Measurements from ENCODE around the gene ASB6. TPM values are rescaled to one million over a fixed set of nuclear protein-coding genes. Genes with fewer than 3 reads are reported as not detected.

ASB6 gene
- total and polyA plus RNA-seq, 2 of the 13 experiments (the other 11 are each of a cell fraction or from before 2014, with no cell fraction given), result 8.2 to 8.4 TPM

DNA sequence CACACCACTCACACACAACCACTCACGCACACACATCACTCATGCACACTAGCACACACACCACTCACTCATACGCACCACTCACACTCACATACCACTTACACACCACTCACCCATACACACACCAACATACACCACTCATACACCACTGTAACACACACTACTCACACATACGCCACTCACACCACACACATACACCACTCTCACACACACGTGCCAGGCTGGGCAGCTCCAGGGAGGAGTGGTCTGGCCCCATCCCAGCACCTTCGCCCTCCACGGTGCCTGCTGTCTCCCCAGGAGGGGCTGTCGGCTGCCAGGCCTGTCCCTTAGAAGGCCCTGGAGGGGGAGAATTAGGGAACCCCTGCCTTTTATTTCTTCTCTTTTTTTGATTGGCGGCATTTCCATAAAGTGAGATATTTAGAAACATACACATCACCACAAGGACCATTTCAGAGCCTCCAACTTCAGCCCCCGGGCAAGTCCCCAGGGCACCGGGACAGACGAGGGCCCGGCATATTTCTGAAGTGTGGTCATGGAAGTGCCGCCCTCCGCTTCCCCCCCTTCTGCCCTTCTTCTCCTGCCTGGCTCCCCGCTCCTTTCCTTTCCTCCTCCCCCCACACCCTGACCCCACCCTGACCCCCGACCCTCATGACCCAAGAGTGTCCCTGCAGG lies 6.3 kb upstream of the ASB6 start:
- H3K4me2 ChIP-seq (ENCODE audit: low read depth, low read length), result no peak overlapping the region
- no peaks in the 10 kb centered on the region for H3K79me2 ChIP-seq (ENCODE audit: insufficient read depth, low read length)
- H3K4me1 ChIP-seq (ENCODE audit: insufficient read depth, low read length), result peaks cover 13% of the 10 kb centered on the region
- H3K9ac ChIP-seq (ENCODE audit: insufficient read depth, low read depth, low read length), result no peak overlapping the region
- H3K36me3 ChIP-seq (replicated peaks in 1 of 2; ENCODE audit: control insufficient read depth in 1 of 2, insufficient read depth in 2 of 2, low read length in 2 of 2), result no peaks in the 10 kb centered on the region
- CTCF ChIA-PET (ENCODE audit: low intra/inter-chr PET ratio, low total read pairs), result no interaction called here
- H2AFZ ChIP-seq (ENCODE audit: low read length), result no peak overlapping the region
- 29% methylated on average over 16 of the region's 16 CpGs for WGBS (ENCODE audit: low lambda C conversion rate)
- H4K20me1 ChIP-seq (ENCODE audit: insufficient read depth, low read length), result no peaks in the 10 kb centered on the region
- in situ Hi-C loops (cut with HindIII; ENCODE audit: extremely low pct_ligation_motif_present, low pct_unique_long_range_greater_than_20kb) (loop anchor here (10.0 kb wide), 1 partner anchor 137 kb away; no protein-coding TSS in a partner anchor), intact Hi-C loops (cut with micrococcal nuclease; ENCODE audit: unreplicated experiment) (no loop called here)
- TF ChIP-seq, protein P1, sequence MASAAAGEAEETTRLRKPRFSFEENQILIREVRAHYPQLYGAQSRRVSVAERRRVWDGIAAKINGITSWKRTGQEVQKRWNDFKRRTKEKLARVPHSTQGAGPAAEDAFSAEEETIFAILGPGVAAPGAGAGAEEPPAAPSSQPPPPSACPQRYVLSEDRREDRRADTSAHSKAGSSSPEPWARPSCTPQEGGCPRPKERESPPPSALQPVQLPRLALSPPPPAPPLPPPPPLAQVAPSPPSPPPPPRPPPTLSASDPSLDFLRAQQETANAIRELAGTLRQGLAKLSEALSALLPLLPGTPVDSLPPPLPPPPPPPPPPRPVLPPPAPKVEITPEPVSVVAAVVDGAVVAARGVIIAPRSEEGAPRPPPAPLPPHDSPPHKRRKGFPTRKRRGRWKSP (CRISPR knock-in tag; IDR thresholded peaks at IDR 0.05), result no peak
- FAIRE-seq (no peak), ATAC-seq (no peak; the same call in 2 of the 3 replicates), DNase-seq (ENCODE audit: low spot score) (no peak)
- H3K9me3 ChIP-seq (ENCODE audit: low read length), result no peaks in the 10 kb centered on the region
- BruUV-seq (replicated peaks), result no TSS peak
- H3K27ac ChIP-seq (ENCODE audit: extremely low read length, insufficient read depth, low read length), result no peak overlapping the region
- peaks cover 10 to 46% of the 10 kb centered on the region in 2 experiments for H3K27me3 ChIP-seq (ENCODE audit: control insufficient read depth in 1 of 2, insufficient read depth in 2 of 2, low read length in 2 of 2)
- no peak overlapping the region for H3K4me3 ChIP-seq (replicated peaks in 1 of 3; ENCODE audit: insufficient read depth in 1 of 3, low read depth in 2 of 3, low read length in 3 of 3)
- POLR2A ChIA-PET, result no interaction called here

DNA sequence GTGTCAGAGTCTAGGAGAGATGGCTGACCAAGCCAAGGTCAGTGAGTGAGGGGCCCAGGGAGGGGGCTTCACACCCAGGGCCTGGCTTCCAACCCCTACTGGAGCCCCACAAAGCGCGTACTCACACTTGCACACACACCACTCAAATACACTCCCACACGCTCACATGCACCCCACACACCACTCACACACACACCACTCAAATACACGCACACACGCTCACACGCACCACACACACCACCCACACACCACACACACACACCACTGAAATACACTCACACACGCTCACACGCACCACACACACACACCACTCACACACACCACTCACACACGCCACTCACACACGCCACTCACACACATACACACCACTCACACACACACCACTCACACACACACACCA lies 5.7 kb upstream of the ASB6 start:
- CTCF ChIA-PET (ENCODE audit: low intra/inter-chr PET ratio, low total read pairs), result no interaction called here
- H3K79me2 ChIP-seq (ENCODE audit: insufficient read depth, low read length), result no peaks in the 10 kb centered on the region
- intact Hi-C loops (cut with micrococcal nuclease; ENCODE audit: unreplicated experiment) (no loop called here), in situ Hi-C loops (cut with HindIII; ENCODE audit: extremely low pct_ligation_motif_present, low pct_unique_long_range_greater_than_20kb) (loop anchor here (10.0 kb wide), 1 partner anchor 137 kb away; no protein-coding TSS in a partner anchor)
- no peaks in the 10 kb centered on the region for H4K20me1 ChIP-seq (ENCODE audit: insufficient read depth, low read length)
- FAIRE-seq (no peak), DNase-seq (ENCODE audit: low spot score) (no peak), ATAC-seq (no peak)
- 81% methylated on average over 10 of the region's 10 CpGs for WGBS (ENCODE audit: low lambda C conversion rate)
- POLR2A ChIA-PET, result no interaction called here
- H3K36me3 ChIP-seq (replicated peaks in 1 of 2; ENCODE audit: control insufficient read depth in 1 of 2, insufficient read depth in 2 of 2, low read length in 2 of 2), result no peaks in the 10 kb centered on the region
- no peak overlapping the region for H3K4me2 ChIP-seq (ENCODE audit: low read depth, low read length)
- no peak overlapping the region for H3K9ac ChIP-seq (ENCODE audit: insufficient read depth, low read depth, low read length)
- H3K9me3 ChIP-seq (ENCODE audit: low read length), result no peaks in the 10 kb centered on the region
- BruUV-seq (replicated peaks), result no TSS peak
- no peak overlapping the region for H3K27ac ChIP-seq (ENCODE audit: extremely low read length, insufficient read depth, low read length)
- H2AFZ ChIP-seq (ENCODE audit: low read length), result no peak overlapping the region
- H3K4me3 ChIP-seq (replicated peaks in 1 of 3; ENCODE audit: insufficient read depth in 1 of 3, low read depth in 2 of 3, low read length in 3 of 3), result no peak overlapping the region
- TF ChIP-seq ZNF317 (CRISPR knock-in tag; IDR thresholded peaks at IDR 0.05), result no peak
- 0 out of 2 replicates have a peak, but pooled peaks have one; percentile 46 for TF ChIP-seq HNRNPL (IDR thresholded peaks at IDR 0.05; ENCODE audit: low read depth, low read length)
- peaks cover 17% of the 10 kb centered on the region for H3K4me1 ChIP-seq (ENCODE audit: insufficient read depth, low read length)
- H3K27me3 ChIP-seq (ENCODE audit: control insufficient read depth in 1 of 2, insufficient read depth in 2 of 2, low read length in 2 of 2), result peaks cover 10 to 46% of the 10 kb centered on the region in 2 experiments
